NB4 (cell line): ENCODE measurements around the gene ZNF169.
"Not testable (repeated sequence)": the region's sequence is repeated elsewhere in the genome, so short reads cannot be mapped to it uniquely, and the experiment has no call there.

ENCODE experiments used
- CTCF ChIP-seq: IDR thresholded peaks from one replicate; pipeline ENCODE4 v1.5.1; 2012; ENCODE audit warnings: low read depth, low read length
- MYC ChIP-seq: IDR thresholded peaks from 2 replicates; pipeline ENCODE4 v1.6.1; 2011; ENCODE audit warnings: low read depth, low read length
- POLR2A ChIP-seq: IDR thresholded peaks from 2 replicates; pipeline ENCODE4 v1.6.1; 2011; ENCODE audit warnings: mild to moderate bottlenecking; ENCODE audit not compliant: insufficient read length; ENCODE audit errors: extremely low read depth
- TF ChIP-seq, protein P1 (sequence below): IDR thresholded peaks from 2 replicates; pipeline ENCODE4 v1.6.1; 2011; ENCODE audit warnings: low read depth, low read length

DNA sequence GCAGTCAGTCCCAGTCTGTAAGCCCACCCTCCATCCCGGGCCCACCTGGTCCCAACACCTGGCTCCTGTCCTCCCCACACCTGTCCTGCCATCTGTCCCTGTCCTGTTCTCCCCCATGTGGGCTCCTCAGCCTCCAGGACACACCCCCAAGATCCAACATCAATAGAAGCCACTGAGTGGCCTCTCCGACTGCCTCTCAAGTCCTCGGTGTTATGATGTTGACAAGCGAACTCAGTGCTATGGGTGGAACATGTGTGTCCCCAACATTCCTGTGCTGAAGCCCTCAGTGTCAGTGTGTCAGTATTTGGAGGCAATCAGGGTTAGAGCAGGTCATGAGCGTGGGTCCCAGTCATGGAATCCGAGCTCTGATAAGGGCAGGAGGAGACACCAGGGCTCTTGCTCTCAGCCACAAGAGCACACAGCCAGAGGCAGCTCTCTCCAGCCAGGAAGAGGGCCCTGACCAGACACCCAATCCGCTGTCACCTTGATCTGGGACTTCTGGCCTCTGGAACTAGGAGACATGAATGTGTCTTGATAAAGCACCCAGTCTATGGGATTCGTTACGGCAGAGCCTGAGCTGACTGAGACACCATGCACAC, 63.3 kb downstream of the ZNF169 start:
- not testable (repeated sequence) for TF ChIP-seq CTCF, POLR2A, MYC
- TF ChIP-seq, protein P1, sequence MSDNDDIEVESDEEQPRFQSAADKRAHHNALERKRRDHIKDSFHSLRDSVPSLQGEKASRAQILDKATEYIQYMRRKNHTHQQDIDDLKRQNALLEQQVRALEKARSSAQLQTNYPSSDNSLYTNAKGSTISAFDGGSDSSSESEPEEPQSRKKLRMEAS = not testable (repeated sequence)
